ENCODE data around the gene MFSD1. TPM values are rescaled to one million over a fixed set of nuclear protein-coding genes. Genes with fewer than 3 reads are reported as not detected.

Gene MFSD1
- polyA plus RNA-seq, 2 of the 4 experiments (the other 2 are of a cell fraction) = 41.5 to 53.2 TPM

DNA sequence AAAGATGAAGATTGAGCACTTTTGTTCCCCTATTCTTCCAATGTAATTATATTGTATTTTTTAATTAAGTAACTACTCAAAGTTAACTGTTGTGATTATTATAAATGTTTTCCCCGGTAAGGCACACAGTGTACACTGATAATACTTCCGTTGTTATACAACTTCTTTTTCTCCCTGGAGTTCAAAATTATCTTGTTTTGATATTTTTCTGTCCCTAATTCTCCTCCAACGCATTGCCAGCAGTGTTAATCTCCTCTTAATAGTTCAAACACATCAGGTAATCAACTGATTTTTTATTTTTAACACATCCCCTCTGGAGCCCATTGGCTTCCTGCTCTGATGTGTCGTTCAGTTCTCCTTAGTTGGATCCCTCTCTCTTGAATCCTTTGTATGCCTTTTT lies 32.3 kb upstream of the MFSD1 start (continued):
- TF ChIP-seq NFE2L2 (conservative IDR thresholded peaks at IDR 0.05; ENCODE audit: low read length) (no peak), CHD2 (IDR thresholded peaks at IDR 0.05; ENCODE audit: low read length, partially characterized antibody) (no peak)

DNA sequence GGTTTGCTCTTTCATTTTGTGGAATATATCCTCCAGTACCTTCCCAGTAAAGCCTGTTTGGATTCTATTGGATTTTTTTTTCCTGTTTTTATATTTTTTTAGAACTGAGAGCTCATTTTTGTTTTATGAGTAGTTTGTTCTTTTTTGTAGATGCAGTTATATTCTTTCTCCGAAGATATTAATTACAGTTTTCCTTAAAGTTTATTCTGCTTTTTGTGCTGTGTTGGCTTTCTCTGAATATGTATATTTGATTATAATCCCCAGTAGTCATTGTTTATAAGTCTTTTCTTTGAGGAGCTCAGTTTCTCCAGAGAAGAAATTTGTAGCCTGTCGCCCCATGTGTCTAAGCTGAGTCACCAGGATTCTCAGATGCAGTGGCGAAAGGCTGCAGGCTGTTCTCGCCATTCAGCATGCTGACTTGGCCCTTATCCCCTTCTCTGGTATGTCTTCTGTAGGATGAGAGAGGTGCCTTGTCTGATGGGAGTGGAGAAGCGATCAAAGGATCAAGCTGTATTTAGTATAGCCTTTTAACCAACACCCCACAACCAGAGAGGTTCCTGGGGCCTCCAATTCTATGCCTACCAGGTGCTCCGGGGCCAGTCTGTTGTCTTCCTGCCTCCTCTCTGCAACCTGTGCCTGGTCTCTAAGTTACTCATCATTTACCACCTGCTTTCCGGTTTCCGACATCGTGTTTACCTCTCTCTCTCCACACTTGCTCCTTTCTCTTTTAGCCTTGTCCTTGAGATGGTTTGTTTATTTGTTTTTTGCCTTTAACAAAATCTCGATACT lies 31.7 kb upstream of the MFSD1 start:
- FAIRE-seq = no peak
- TF ChIP-seq ZFP36 (IDR thresholded peaks at IDR 0.05; ENCODE audit: borderline replicate concordance, partially characterized antibody) (no peak), MAFK (IDR thresholded peaks at IDR 0.05; ENCODE audit: partially characterized antibody) (no peak), HEYL (CRISPR knock-in tag; IDR thresholded peaks at IDR 0.05) (0 out of 2 replicates have a peak, but pooled peaks have one; percentile 17), FOSL2 (IDR thresholded peaks at IDR 0.05) (no peak), FOSL2 (CRISPR knock-in tag; IDR thresholded peaks at IDR 0.05) (0 out of 2 replicates have a peak, but pooled peaks have one; percentile 5), PHF8 (IDR thresholded peaks at IDR 0.05; ENCODE audit: borderline replicate concordance, low read depth) (no peak), GATA3 (IDR thresholded peaks at IDR 0.05; ENCODE audit: borderline replicate concordance) (no peak)
- H3K4me2 ChIP-seq = peak overlapping the region; percentile 60
- peak in 1 of 2 experiments; percentile 23 for DNase-seq (ENCODE audit: low read depth in 1 of 2, low spot score in 1 of 2)
- no peak overlapping the region for H3K4me3 ChIP-seq
- peaks cover 83% of the 10 kb centered on the region for H3K4me1 ChIP-seq
- CTCF ChIA-PET = interaction anchor here (0.8 to 1.7 kb wide), 4 partner anchors 20 to 111 kb away, joined by 3 to 8 read pairs (median 4); no protein-coding TSS in a partner anchor
- ATAC-seq = no peak
- H3K27ac ChIP-seq = peak overlapping the region; percentile 67 to 89
- H3K9me3 ChIP-seq = no peaks in the 10 kb centered on the region
- WGBS (ENCODE audit: missing lambda C conversion rate) = 84% methylated on average over 10 of the region's 10 CpGs
- POLR2A ChIA-PET = no interaction called here

DNA sequence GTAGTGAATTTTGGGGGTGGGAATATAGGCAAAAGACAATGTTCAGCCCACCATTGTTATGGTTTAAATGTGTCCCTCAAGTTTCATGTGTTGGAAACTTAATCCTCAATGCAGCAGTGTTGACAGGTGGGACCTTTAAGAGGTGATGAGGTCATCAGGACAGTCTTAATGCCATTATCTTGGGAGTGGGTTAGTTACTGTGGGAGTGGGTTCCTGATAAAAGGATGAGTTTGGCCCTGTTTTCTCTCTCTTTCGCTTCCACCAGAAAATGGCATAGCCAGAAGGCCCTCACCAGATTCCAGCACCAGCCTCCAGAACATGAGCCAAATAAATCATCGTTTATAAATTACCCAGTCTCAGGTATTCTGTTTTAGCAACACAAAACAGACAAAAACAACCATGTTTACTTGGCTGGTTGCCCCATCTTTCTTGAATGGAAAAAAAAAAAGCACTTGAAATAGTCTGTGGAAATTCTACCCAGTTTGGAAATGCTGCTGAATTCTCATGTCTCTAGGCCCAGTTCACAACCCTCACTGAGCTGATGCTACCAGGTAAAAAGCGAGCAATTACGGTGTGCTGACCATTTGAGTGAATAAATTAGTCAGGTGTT lies 31.0 kb upstream of the MFSD1 start:
- DNase-seq (ENCODE audit: low read depth in 1 of 2, low spot score in 1 of 2) = no peak
- no peak for FAIRE-seq
- TF ChIP-seq RNF2 (IDR thresholded peaks at IDR 0.05; ENCODE audit: borderline replicate concordance, low read depth) (no peak), MYC (IDR thresholded peaks at IDR 0.05; ENCODE audit: borderline replicate concordance, low read length) (no peak), POLR2A (IDR thresholded peaks at IDR 0.05; ENCODE audit: low read length) (no peak), EP300 (IDR thresholded peaks at IDR 0.05) (no peak), RARB (CRISPR knock-in tag; IDR thresholded peaks at IDR 0.05) (no peak), SMC3 (IDR thresholded peaks at IDR 0.05) (no peak), RAD21 (conservative IDR thresholded peaks at IDR 0.05 in 1 of 2, IDR thresholded peaks at IDR 0.05 in 1 of 2) (no peak)
- TF ChIP-seq, protein P1, sequence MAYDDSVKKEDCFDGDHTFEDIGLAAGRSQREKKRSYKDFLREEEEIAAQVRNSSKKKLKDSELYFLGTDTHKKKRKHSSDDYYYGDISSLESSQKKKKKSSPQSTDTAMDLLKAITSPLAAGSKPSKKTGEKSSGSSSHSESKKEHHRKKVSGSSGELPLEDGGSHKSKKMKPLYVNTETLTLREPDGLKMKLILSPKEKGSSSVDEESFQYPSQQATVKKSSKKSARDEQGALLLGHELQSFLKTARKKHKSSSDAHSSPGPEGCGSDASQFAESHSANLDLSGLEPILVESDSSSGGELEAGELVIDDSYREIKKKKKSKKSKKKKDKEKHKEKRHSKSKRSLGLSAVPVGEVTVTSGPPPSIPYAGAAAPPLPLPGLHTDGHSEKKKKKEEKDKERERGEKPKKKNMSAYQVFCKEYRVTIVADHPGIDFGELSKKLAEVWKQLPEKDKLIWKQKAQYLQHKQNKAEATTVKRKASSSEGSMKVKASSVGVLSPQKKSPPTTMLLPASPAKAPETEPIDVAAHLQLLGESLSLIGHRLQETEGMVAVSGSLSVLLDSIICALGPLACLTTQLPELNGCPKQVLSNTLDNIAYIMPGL (CRISPR knock-in tag; IDR thresholded peaks at IDR 0.05; ENCODE audit: borderline replicate concordance) = no peak
- TF ChIP-seq, protein P2, sequence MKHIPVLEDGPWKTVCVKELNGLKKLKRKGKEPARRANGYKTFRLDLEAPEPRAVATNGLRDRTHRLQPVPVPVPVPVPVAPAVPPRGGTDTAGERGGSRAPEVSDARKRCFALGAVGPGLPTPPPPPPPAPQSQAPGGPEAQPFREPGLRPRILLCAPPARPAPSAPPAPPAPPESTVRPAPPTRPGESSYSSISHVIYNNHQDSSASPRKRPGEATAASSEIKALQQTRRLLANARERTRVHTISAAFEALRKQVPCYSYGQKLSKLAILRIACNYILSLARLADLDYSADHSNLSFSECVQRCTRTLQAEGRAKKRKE (CRISPR knock-in tag; IDR thresholded peaks at IDR 0.05; ENCODE audit: low read depth) = no peak
- TF ChIP-seq, protein P3, sequence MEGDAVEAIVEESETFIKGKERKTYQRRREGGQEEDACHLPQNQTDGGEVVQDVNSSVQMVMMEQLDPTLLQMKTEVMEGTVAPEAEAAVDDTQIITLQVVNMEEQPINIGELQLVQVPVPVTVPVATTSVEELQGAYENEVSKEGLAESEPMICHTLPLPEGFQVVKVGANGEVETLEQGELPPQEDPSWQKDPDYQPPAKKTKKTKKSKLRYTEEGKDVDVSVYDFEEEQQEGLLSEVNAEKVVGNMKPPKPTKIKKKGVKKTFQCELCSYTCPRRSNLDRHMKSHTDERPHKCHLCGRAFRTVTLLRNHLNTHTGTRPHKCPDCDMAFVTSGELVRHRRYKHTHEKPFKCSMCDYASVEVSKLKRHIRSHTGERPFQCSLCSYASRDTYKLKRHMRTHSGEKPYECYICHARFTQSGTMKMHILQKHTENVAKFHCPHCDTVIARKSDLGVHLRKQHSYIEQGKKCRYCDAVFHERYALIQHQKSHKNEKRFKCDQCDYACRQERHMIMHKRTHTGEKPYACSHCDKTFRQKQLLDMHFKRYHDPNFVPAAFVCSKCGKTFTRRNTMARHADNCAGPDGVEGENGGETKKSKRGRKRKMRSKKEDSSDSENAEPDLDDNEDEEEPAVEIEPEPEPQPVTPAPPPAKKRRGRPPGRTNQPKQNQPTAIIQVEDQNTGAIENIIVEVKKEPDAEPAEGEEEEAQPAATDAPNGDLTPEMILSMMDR (IDR thresholded peaks at IDR 0.05) = no peak
- TF ChIP-seq, protein P4, sequence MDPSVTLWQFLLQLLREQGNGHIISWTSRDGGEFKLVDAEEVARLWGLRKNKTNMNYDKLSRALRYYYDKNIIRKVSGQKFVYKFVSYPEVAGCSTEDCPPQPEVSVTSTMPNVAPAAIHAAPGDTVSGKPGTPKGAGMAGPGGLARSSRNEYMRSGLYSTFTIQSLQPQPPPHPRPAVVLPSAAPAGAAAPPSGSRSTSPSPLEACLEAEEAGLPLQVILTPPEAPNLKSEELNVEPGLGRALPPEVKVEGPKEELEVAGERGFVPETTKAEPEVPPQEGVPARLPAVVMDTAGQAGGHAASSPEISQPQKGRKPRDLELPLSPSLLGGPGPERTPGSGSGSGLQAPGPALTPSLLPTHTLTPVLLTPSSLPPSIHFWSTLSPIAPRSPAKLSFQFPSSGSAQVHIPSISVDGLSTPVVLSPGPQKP (IDR thresholded peaks at IDR 0.05; ENCODE audit: low read depth, low read length) = no peak
- Histone ChIP-seq H3K9me3 (no peaks in the 10 kb centered on the region), H3K4me1 (peaks cover 81% of the 10 kb centered on the region), H3K4me3 (no peak overlapping the region), H3K27ac (peak overlapping the region; percentile 67 to 89; a peak in 5 of 6 replicates), H3K4me2 (peak overlapping the region; percentile 60; the same call in 2 of the 3 replicates)
- no peak for ATAC-seq
- WGBS (ENCODE audit: missing lambda C conversion rate) = 87% methylated on average over 4 of the region's 4 CpGs
- POLR2A ChIA-PET = interaction anchor here (0.7 kb wide), 1 partner anchor 1200 kb away, joined by 3 read pairs; no protein-coding TSS in a partner anchor
- CTCF ChIA-PET = interaction anchor here (0.6 to 2.1 kb wide), 8 partner anchors 12 to 165 kb away, joined by 3 to 9 read pairs (median 4); partner anchors contain the start of gene LXN

Data from A549 (cell line).